K562 (cell line): ENCODE results near the gene SPATA25. TPM values are rescaled to one million over a fixed set of nuclear protein-coding genes. Genes with fewer than 3 reads are reported as not detected.

Experiments
- ATAC-seq: fragments of 200-7000 bp; cut with Tn5 transposase; 3 replicates; pipeline ENCODE4 v1.9.1; 2020; ENCODE audit warnings: moderate library complexity
- BruUV-seq: library from RNA; stranded (reverse); fragments of 400-500 nt; replicated peaks from 2 replicates; lab custom pipeline; 2021; lab: Mats Ljungman, UMichigan
- CTCF ChIA-PET: fragments of 300-600 bp; formaldehyde crosslinking; extraction: SDS; loops from one replicate; lab custom pipeline; 2021; ENCODE audit warnings: low intra/inter-chr PET ratio; lab: Yijun Ruan, JAX
- POLR2A ChIA-PET: fragments of 300-600, 350-650 bp; sonication (Branson Sonifier 250); formaldehyde crosslinking; extraction: SDS; loops from one replicate; lab custom pipeline; 2021; ENCODE audit warnings: antibody characterized with exemption, inconsistent platforms; lab: Yijun Ruan, JAX
- DNase-seq, 4 experiments: peaks; one replicate each; pipeline versions ENCODE4 v3.0.0 to v3.0.0-alpha.2; 2011 to 2018; ENCODE audit warnings: low spot score in 3 of 4, mixed read lengths in 3 of 4; ENCODE audit errors: extremely low read depth in 1 of 4
- FAIRE-seq: peaks from 2 replicates; lab custom pipeline; 2011; peaks lifted over from hg19 to GRCh38; lab: Jason Lieb, UNC
- H2AFZ ChIP-seq: 2 replicates; pipeline ENCODE4 v1.6.0; 2011; ENCODE audit warnings: low read depth, low read length, control low read depth, inconsistent platforms
- H3K27ac ChIP-seq: fragments of 200-600 bp; 3 replicates; pipeline ENCODE4 v1.8.0; 2011; ENCODE audit warnings: low read depth, mild to moderate bottlenecking, control low read depth, inconsistent platforms, low read length, moderate library complexity, mixed read lengths; ENCODE audit errors: extremely low read depth
- H3K27me3 ChIP-seq, 2 experiments: fragments of 300-600 bp in 1 of 2; 2 replicates in 1 of 2; 3 replicates in 1 of 2; pipeline versions ENCODE4 v1.6.0 to v1.8.0; 2011; ENCODE audit warnings: inconsistent platforms in 2 of 2, low read length in 2 of 2, mild to moderate bottlenecking in 1 of 2, mixed read lengths in 1 of 2, moderate library complexity in 1 of 2; ENCODE audit not compliant: control insufficient read depth in 2 of 2, insufficient read depth in 2 of 2
- H3K36me3 ChIP-seq: fragments of 300-600 bp; 3 replicates; pipeline ENCODE4 v1.8.0; 2011; ENCODE audit warnings: mild to moderate bottlenecking, low read length, inconsistent platforms; ENCODE audit not compliant: control insufficient read depth, insufficient read depth
- H3K4me1 ChIP-seq, 2 experiments: fragments of 200-600 bp in 1 of 2; replicated peaks in 1 of 2; 2 replicates in 1 of 2; 3 replicates in 1 of 2; pipeline versions ENCODE4 v1.5.1 to v1.8.0; 2011; ENCODE audit warnings: inconsistent platforms in 2 of 2, low read length in 2 of 2, mild to moderate bottlenecking in 1 of 2, mixed read lengths in 1 of 2, moderate library complexity in 1 of 2; ENCODE audit not compliant: control insufficient read depth in 2 of 2, insufficient read depth in 2 of 2
- H3K4me2 ChIP-seq: 2 replicates; pipeline ENCODE4 v1.6.1; 2011; ENCODE audit warnings: low read length, control low read depth, inconsistent platforms, mixed read lengths; ENCODE audit not compliant: insufficient read depth
- H3K4me3 ChIP-seq: fragments of 200-600 bp; sonication (generic), shearing (Covaris generic); 2 replicates; pipeline ENCODE4 v1.5.1; 2016; ENCODE audit warnings: control low read depth, inconsistent platforms
- H3K79me2 ChIP-seq: fragments of 200-600 bp; 3 replicates; pipeline ENCODE4 v1.8.0; 2011; ENCODE audit warnings: low read length, inconsistent platforms; ENCODE audit not compliant: control insufficient read depth, insufficient read depth
- H3K9ac ChIP-seq, 2 experiments: 2 replicates each; pipeline versions ENCODE4 v1.6.0 to v1.6.1; 2011; ENCODE audit warnings: low read depth in 2 of 2, low read length in 2 of 2, control low read depth in 1 of 2, inconsistent platforms in 1 of 2, mild to moderate bottlenecking in 1 of 2, mixed read lengths in 1 of 2; ENCODE audit not compliant: insufficient read depth in 1 of 2
- H3K9me1 ChIP-seq: one replicate; pipeline ENCODE4 v1.6.0; 2011; ENCODE audit warnings: inconsistent platforms, mild to moderate bottlenecking, low read length, moderate library complexity; ENCODE audit not compliant: control insufficient read depth, insufficient read depth
- H3K9me3 ChIP-seq: replicated peaks from 2 replicates; pipeline ENCODE4 v1.5.1; 2011; ENCODE audit warnings: low read depth, low read length, inconsistent platforms; ENCODE audit not compliant: control insufficient read depth, insufficient read depth
- H4K20me1 ChIP-seq: replicated peaks from 2 replicates; pipeline ENCODE4 v1.6.1; 2011; ENCODE audit warnings: low read length, inconsistent platforms, mixed read lengths; ENCODE audit not compliant: control insufficient read depth, insufficient read depth
- CTBP1 ChIP-seq: fragments of 450-650 bp; IDR thresholded peaks from 2 replicates; pipeline ENCODE4 v1.6.1; 2016; ENCODE audit warnings: borderline replicate concordance
- E2F3 ChIP-seq: fragments of 250-450 bp; sonication (Bioruptor Pico); IDR thresholded peaks from 2 replicates; pipeline ENCODE4 v1.4.0; 2020; ENCODE audit warnings: mild to moderate bottlenecking
- KDM1A ChIP-seq, 2 experiments: fragments of 450-650 bp; IDR thresholded peaks; 2 replicates each; pipeline ENCODE4 v1.6.1; 2016; ENCODE audit warnings: mild to moderate bottlenecking in 2 of 2
- TAF9B ChIP-seq: fragments of 450-650 bp; IDR thresholded peaks from 2 replicates; pipeline ENCODE4 v1.6.1; 2018; ENCODE audit warnings: mild to moderate bottlenecking; ENCODE audit not compliant: partially characterized antibody
- TEAD1 ChIP-seq, 2 experiments: fragments of 450-650 bp in 1 of 2; sonication (generic) in 1 of 2; formaldehyde crosslinking; IDR thresholded peaks; 2 replicates each; pipeline versions ENCODE4 v1.4.0 to v1.8.0; 2020 to 2022; ENCODE audit warnings: mild to moderate bottlenecking in 2 of 2, missing genetic modification reagents in 1 of 2
- TSC22D4 ChIP-seq: fragments of 450-650 bp; IDR thresholded peaks from 2 replicates; pipeline ENCODE4 v1.6.1; 2016; ENCODE audit warnings: missing genetic modification characterization, missing biosample characterization, control low read depth
- ZKSCAN8 ChIP-seq: fragments of 200-800 bp; sonication (Bioruptor generic); IDR thresholded peaks from 2 replicates; pipeline ENCODE4 v1.6.1; 2016; ENCODE audit warnings: missing genetic modification characterization, missing compliant biosample characterization
- WGBS: fragments of 100-300 bp; shearing (Covaris generic); methylation state at CpG from one replicate; pipeline ENCODE4 v1.1.6; 2016; ENCODE audit warnings: low coverage, mixed read lengths; ENCODE audit not compliant: insufficient coverage; ENCODE audit errors: missing lambda C conversion rate; 5-methylcytosine and 5-hydroxymethylcytosine counted together
- in situ Hi-C: fragments of 300-500 bp; cut with MboI; formaldehyde crosslinking; loops from 4 replicates; pipeline ENCODE4 v1.15.0; 2018; ENCODE audit warnings: inconsistent platforms, mixed read lengths
- intact Hi-C: fragments of 100-400 bp; cut with micrococcal nuclease; formaldehyde crosslinking; loops from 2 replicates; pipeline ENCODE4 v1.14.2; 2022
- polyA plus RNA-seq, 8 experiments: library from polyadenylated mRNA; depleted of rRNA in 4 of 8; stranded (reverse) in 5 of 8; unstranded in 3 of 8; fragments of >200 nt; fragmentation: Nextera tagmentation in 2 of 8; fragmentation: Illumina TruSeq in 1 of 8; extraction: Ambion mirVana in 2 of 8; extraction: Trizol in 1 of 8; gene quantifications; 2 replicates each; pipeline versions ENCODE4 v1.2.1 to v1.2.3, GENCODE V29; 2011 to 2014; ENCODE audit warnings: inconsistent platforms in 1 of 8, missing spikeins in 1 of 8
- total RNA-seq, 7 experiments: library from RNA; depleted of rRNA in 6 of 7; stranded (reverse); fragments of >200 nt in 6 of 7; fragmentation: Illumina TruSeq in 2 of 7; extraction: Trizol in 2 of 7; gene quantifications; 2 replicates each; pipeline versions ENCODE4 v1.2.1 to v1.2.3, GENCODE V29; 2011 to 2021; ENCODE audit warnings: low replicate concordance in 1 of 7
- TF ChIP-seq, protein P1 (sequence below), 2 experiments: fragments of 450-650 bp; IDR thresholded peaks; 2 replicates each; pipeline ENCODE4 v1.6.1; 2018; ENCODE audit warnings: mild to moderate bottlenecking in 2 of 2, low read depth in 1 of 2; ENCODE audit not compliant: partially characterized antibody in 2 of 2
- TF ChIP-seq, protein P2 (sequence below): fragments of 250-450 bp; sonication (Bioruptor Pico); IDR thresholded peaks from 2 replicates; pipeline ENCODE4 v1.5.0; 2021; ENCODE audit warnings: mild to moderate bottlenecking, borderline replicate concordance
- TF ChIP-seq, protein P3 (sequence below), 2 experiments: fragments of 450-650 bp in 1 of 2; sonication (generic) in 1 of 2; formaldehyde crosslinking; conservative IDR thresholded peaks; 2 replicates each; pipeline versions ENCODE4 v1.4.0 to v1.8.1; 2020 to 2022; ENCODE audit warnings: mild to moderate bottlenecking in 1 of 2, missing genetic modification reagents in 1 of 2
- TF ChIP-seq, protein P4 (sequence below): sonication (generic); formaldehyde crosslinking; IDR thresholded peaks from 2 replicates; pipeline ENCODE4 v1.4.0; 2020; ENCODE audit warnings: mild to moderate bottlenecking, missing genetic modification reagents

Gene SPATA25
- total and polyA plus RNA-seq, 9 of the 15 experiments (the other 6 are each of a cell fraction or from before 2014, with no cell fraction given), result 0.21 to 0.95 (median 0.53) TPM; not detected in 3

DNA sequence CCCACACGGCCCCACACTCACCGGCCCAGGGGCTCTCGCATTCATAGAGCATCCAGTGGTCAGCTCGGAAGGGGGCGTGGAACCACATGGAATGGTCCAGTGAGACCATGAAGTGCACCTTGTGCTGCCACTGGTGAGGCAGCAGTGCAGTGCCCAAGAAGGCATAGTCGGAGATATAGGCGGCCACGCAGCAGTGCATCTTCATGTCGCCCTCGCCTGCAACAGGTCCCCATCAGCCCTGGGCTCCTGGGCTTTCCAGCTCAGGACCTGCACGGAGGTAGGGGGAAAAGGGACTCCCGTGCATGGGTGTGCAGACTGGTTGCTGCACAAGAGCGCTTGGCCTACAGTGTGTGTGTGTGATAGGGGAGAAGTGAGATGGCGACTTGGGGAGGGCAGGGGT lies 43.9 kb downstream of the SPATA25 start:
- 79% methylated on average over 14 of the region's 14 CpGs for WGBS
- H3K9ac ChIP-seq, result peak overlapping the region in 1 of 2 experiments; percentile 61; a peak in 1 of 4 replicates
- FAIRE-seq, result no peak
- ChIA-PET CTCF (no interaction called here), POLR2A (interaction anchor here (4.9 kb wide), 1 partner anchor 8 kb away, joined by 19 read pairs; no protein-coding TSS in a partner anchor)
- TF ChIP-seq CTBP1, result no peak
- TF ChIP-seq, protein P1, sequence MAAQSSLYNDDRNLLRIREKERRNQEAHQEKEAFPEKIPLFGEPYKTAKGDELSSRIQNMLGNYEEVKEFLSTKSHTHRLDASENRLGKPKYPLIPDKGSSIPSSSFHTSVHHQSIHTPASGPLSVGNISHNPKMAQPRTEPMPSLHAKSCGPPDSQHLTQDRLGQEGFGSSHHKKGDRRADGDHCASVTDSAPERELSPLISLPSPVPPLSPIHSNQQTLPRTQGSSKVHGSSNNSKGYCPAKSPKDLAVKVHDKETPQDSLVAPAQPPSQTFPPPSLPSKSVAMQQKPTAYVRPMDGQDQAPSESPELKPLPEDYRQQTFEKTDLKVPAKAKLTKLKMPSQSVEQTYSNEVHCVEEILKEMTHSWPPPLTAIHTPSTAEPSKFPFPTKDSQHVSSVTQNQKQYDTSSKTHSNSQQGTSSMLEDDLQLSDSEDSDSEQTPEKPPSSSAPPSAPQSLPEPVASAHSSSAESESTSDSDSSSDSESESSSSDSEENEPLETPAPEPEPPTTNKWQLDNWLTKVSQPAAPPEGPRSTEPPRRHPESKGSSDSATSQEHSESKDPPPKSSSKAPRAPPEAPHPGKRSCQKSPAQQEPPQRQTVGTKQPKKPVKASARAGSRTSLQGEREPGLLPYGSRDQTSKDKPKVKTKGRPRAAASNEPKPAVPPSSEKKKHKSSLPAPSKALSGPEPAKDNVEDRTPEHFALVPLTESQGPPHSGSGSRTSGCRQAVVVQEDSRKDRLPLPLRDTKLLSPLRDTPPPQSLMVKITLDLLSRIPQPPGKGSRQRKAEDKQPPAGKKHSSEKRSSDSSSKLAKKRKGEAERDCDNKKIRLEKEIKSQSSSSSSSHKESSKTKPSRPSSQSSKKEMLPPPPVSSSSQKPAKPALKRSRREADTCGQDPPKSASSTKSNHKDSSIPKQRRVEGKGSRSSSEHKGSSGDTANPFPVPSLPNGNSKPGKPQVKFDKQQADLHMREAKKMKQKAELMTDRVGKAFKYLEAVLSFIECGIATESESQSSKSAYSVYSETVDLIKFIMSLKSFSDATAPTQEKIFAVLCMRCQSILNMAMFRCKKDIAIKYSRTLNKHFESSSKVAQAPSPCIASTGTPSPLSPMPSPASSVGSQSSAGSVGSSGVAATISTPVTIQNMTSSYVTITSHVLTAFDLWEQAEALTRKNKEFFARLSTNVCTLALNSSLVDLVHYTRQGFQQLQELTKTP (IDR thresholded peaks at IDR 0.05; ENCODE audit: low read depth in 1 of 2, partially characterized antibody in 2 of 2), result no peak
- no peak for TF ChIP-seq TSC22D4 (tag)
- TF ChIP-seq, protein P2, sequence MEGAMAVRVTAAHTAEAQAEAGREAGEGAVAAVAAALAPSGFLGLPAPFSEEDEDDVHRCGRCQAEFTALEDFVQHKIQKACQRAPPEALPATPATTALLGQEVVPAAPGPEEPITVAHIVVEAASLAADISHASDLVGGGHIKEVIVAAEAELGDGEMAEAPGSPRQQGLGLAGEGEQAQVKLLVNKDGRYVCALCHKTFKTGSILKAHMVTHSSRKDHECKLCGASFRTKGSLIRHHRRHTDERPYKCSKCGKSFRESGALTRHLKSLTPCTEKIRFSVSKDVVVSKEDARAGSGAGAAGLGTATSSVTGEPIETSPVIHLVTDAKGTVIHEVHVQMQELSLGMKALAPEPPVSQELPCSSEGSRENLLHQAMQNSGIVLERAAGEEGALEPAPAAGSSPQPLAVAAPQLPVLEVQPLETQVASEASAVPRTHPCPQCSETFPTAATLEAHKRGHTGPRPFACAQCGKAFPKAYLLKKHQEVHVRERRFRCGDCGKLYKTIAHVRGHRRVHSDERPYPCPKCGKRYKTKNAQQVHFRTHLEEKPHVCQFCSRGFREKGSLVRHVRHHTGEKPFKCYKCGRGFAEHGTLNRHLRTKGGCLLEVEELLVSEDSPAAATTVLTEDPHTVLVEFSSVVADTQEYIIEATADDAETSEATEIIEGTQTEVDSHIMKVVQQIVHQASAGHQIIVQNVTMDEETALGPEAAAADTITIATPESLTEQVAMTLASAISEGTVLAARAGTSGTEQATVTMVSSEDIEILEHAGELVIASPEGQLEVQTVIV (CRISPR knock-in tag), result no peak
- no peak for TF ChIP-seq TAF9B
- TF ChIP-seq E2F3, result no peak
- no peak for TF ChIP-seq ZKSCAN8 (CRISPR knock-in tag)
- TF ChIP-seq, protein P3, sequence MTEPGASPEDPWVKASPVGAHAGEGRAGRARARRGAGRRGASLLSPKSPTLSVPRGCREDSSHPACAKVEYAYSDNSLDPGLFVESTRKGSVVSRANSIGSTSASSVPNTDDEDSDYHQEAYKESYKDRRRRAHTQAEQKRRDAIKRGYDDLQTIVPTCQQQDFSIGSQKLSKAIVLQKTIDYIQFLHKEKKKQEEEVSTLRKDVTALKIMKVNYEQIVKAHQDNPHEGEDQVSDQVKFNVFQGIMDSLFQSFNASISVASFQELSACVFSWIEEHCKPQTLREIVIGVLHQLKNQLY (CRISPR knock-in tag; conservative IDR thresholded peaks at IDR 0.05), result no peak
- TF ChIP-seq KDM1A (IDR thresholded peaks at IDR 0.05), result no peak
- TF ChIP-seq, protein P4, sequence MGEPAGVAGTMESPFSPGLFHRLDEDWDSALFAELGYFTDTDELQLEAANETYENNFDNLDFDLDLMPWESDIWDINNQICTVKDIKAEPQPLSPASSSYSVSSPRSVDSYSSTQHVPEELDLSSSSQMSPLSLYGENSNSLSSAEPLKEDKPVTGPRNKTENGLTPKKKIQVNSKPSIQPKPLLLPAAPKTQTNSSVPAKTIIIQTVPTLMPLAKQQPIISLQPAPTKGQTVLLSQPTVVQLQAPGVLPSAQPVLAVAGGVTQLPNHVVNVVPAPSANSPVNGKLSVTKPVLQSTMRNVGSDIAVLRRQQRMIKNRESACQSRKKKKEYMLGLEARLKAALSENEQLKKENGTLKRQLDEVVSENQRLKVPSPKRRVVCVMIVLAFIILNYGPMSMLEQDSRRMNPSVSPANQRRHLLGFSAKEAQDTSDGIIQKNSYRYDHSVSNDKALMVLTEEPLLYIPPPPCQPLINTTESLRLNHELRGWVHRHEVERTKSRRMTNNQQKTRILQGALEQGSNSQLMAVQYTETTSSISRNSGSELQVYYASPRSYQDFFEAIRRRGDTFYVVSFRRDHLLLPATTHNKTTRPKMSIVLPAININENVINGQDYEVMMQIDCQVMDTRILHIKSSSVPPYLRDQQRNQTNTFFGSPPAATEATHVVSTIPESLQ (CRISPR knock-in tag), result no peak
- TF ChIP-seq TEAD1 (CRISPR knock-in tag; IDR thresholded peaks at IDR 0.05), result no peak
- H3K27ac ChIP-seq, result no peak overlapping the region
- ATAC-seq, result no peak
- no TSS peak for BruUV-seq
- peaks cover 34% of the 10 kb centered on the region; the same call in 2 of the 3 replicates for H3K36me3 ChIP-seq
- in situ Hi-C loops, result no loop called here
- H3K4me3 ChIP-seq, result no peak overlapping the region
- H3K9me3 ChIP-seq, result no peaks in the 10 kb centered on the region
- no peaks in the 10 kb centered on the region for H4K20me1 ChIP-seq
- no peaks in the 10 kb centered on the region for H3K79me2 ChIP-seq
- intact Hi-C loops, result no loop called here
- DNase-seq, result no peak
- H3K4me2 ChIP-seq, result no peak overlapping the region
- no peaks in the 10 kb centered on the region for H3K27me3 ChIP-seq
- H3K9me1 ChIP-seq, result peaks cover 3% of the 10 kb centered on the region
- peaks cover 0 to 11% of the 10 kb centered on the region in 2 experiments; a peak in 1 of 5 replicates for H3K4me1 ChIP-seq
- no peak overlapping the region for H2AFZ ChIP-seq
